GM12878 (cell line): Measurements from ENCODE around the gene OSBPL7. TPM values are rescaled to one million over a fixed set of nuclear protein-coding genes. Genes with fewer than 3 reads are reported as not detected.

ENCODE experiments used
- ATAC-seq: fragments of 200-7000 bp; cut with Tn5 transposase; 3 replicates; pipeline ENCODE4 v1.9.1; 2020; ENCODE audit warnings: mild to moderate bottlenecking, moderate library complexity
- BruUV-seq: library from RNA; stranded (reverse); fragments of 400-500 nt; replicated peaks from 2 replicates; lab custom pipeline; 2021; lab: Mats Ljungman, UMichigan
- CTCF ChIA-PET: fragments of 300-600 bp; sonication (Branson Sonifier 250); formaldehyde crosslinking; extraction: SDS; loops from one replicate; lab custom pipeline; 2021; ENCODE audit warnings: inconsistent platforms; lab: Yijun Ruan, JAX
- POLR2A ChIA-PET: fragments of 350-600 bp; formaldehyde crosslinking; extraction: SDS; loops from one replicate; lab custom pipeline; 2021; ENCODE audit warnings: inconsistent platforms; lab: Charles Lee
- RAD21 ChIA-PET: fragments of 300-600 bp; sonication (Branson Sonifier 250); formaldehyde crosslinking; loops from one replicate; lab custom pipeline; 2023; ENCODE audit warnings: antibody characterized with exemption; ENCODE audit not compliant: unreplicated experiment; lab: Charles Lee
- SMC1A ChIA-PET: fragments of 300-600 bp; sonication (Branson Sonifier 250); formaldehyde crosslinking; loops from one replicate; lab custom pipeline; 2023; ENCODE audit not compliant: unreplicated experiment, uncharacterized antibody; lab: Charles Lee
- DNase-seq: peaks from one replicate; pipeline ENCODE4 v3.0.0-alpha.2; 2011; ENCODE audit warnings: low read depth, low spot score
- FAIRE-seq: peaks from 3 replicates; lab custom pipeline; 2011; peaks lifted over from hg19 to GRCh38; lab: Jason Lieb, UNC
- H2AFZ ChIP-seq: 2 replicates; pipeline ENCODE4 v1.6.0; 2011; ENCODE audit warnings: low read depth, low read length, control low read depth; ENCODE audit not compliant: control insufficient read depth
- H3K27ac ChIP-seq: 2 replicates; pipeline ENCODE4 v1.5.1; 2011; ENCODE audit warnings: control low read depth; ENCODE audit not compliant: control insufficient read depth, insufficient read depth
- H3K27me3 ChIP-seq, 2 experiments: replicated peaks in 1 of 2; 2 replicates each; pipeline versions ENCODE4 v1.6.0 to v1.6.1; 2011; ENCODE audit warnings: low read length in 1 of 2; ENCODE audit not compliant: control insufficient read depth in 2 of 2, insufficient read depth in 2 of 2
- H3K36me3 ChIP-seq, 2 experiments: 2 replicates each; pipeline ENCODE4 v1.5.1; 2011; ENCODE audit warnings: low read length in 1 of 2; ENCODE audit not compliant: control insufficient read depth in 2 of 2, insufficient read depth in 2 of 2
- H3K4me1 ChIP-seq: 2 replicates; pipeline ENCODE4 v1.6.1; 2011; ENCODE audit warnings: mild to moderate bottlenecking, low read length, moderate library complexity, mixed read lengths; ENCODE audit not compliant: control insufficient read depth, insufficient read depth
- H3K4me2 ChIP-seq: 2 replicates; pipeline ENCODE4 v1.6.0; 2011; ENCODE audit warnings: control low read depth; ENCODE audit not compliant: control insufficient read depth, insufficient read depth
- H3K4me3 ChIP-seq: fragments of 200-600 bp; sonication (generic); 2 replicates; pipeline ENCODE4 v1.5.1; 2016
- H3K79me2 ChIP-seq: 2 replicates; pipeline ENCODE4 v1.6.0; 2011; ENCODE audit warnings: low read length; ENCODE audit not compliant: control insufficient read depth, insufficient read depth
- H3K9ac ChIP-seq: 2 replicates; pipeline ENCODE4 v1.8.0; 2011; ENCODE audit warnings: low read length, control low read depth, mixed read lengths; ENCODE audit not compliant: control insufficient read depth, insufficient read depth
- H3K9me3 ChIP-seq: replicated peaks from 3 replicates; pipeline ENCODE4 v1.5.1; 2011; ENCODE audit warnings: mild to moderate bottlenecking, low read length; ENCODE audit not compliant: control insufficient read depth, insufficient read depth
- H4K20me1 ChIP-seq: 2 replicates; pipeline ENCODE4 v1.6.0; 2011; ENCODE audit not compliant: control insufficient read depth, insufficient read depth
- CBX3 ChIP-seq: fragments of 200-600 bp; sonication (generic); IDR thresholded peaks from 2 replicates; pipeline ENCODE4 v1.6.1; 2016; ENCODE audit warnings: low read depth, borderline replicate concordance
- DPF2 ChIP-seq: fragments of 450-650 bp; IDR thresholded peaks from 2 replicates; pipeline ENCODE4 v1.6.1; 2017; ENCODE audit warnings: mild to moderate bottlenecking
- EGR1 ChIP-seq, 2 experiments: IDR thresholded peaks; 1 replicate in 1 of 2; 2 replicates in 1 of 2; pipeline ENCODE4 v1.6.1; 2011 to 2012; ENCODE audit warnings: low read depth in 2 of 2, low read length in 2 of 2, borderline replicate concordance in 1 of 2, mild to moderate bottlenecking in 1 of 2, moderate library complexity in 1 of 2
- HDGF ChIP-seq: fragments of 450-650 bp; IDR thresholded peaks from 2 replicates; pipeline ENCODE4 v1.6.1; 2016; ENCODE audit warnings: antibody characterized with exemption
- LARP7 ChIP-seq: fragments of 450-650 bp; IDR thresholded peaks from 2 replicates; pipeline ENCODE4 v1.6.1; 2017; ENCODE audit warnings: mild to moderate bottlenecking
- MTA2 ChIP-seq: fragments of 450-650 bp; IDR thresholded peaks from 2 replicates; pipeline ENCODE4 v1.6.1; 2016; ENCODE audit warnings: low read depth, mild to moderate bottlenecking, moderate library complexity
- NFYB ChIP-seq: IDR thresholded peaks from 2 replicates; pipeline ENCODE4 v1.6.1; 2011; ENCODE audit warnings: low read depth, mild to moderate bottlenecking, low read length, improper control_type of control experiment, moderate library complexity; ENCODE audit not compliant: insufficient read depth
- PAX5 ChIP-seq: IDR thresholded peaks from 2 replicates; pipeline ENCODE4 v1.6.1; 2011; ENCODE audit warnings: low read depth, low read length, borderline replicate concordance
- RB1 ChIP-seq: fragments of 450-650 bp; formaldehyde crosslinking; IDR thresholded peaks from 2 replicates; pipeline ENCODE4 v1.6.1; 2017; ENCODE audit warnings: mild to moderate bottlenecking, borderline replicate concordance
- WRNIP1 ChIP-seq: IDR thresholded peaks from 2 replicates; pipeline ENCODE4 v1.6.1; 2011; ENCODE audit warnings: low read depth, low read length, improper control_type of control experiment, borderline replicate concordance
- WGBS: methylation state at CpG from one replicate; pipeline ENCODE4 v1.1.6; 2016; ENCODE audit warnings: low lambda C conversion rate; ENCODE audit not compliant: insufficient replicate concordance, insufficient coverage; ENCODE audit errors: missing lambda C conversion rate; 5-methylcytosine and 5-hydroxymethylcytosine counted together
- in situ Hi-C: fragments of 300-500 bp; cut with MboI; formaldehyde crosslinking; loops from 9 replicates; pipeline ENCODE4 v1.14.3; 2018; ENCODE audit warnings: mixed read lengths
- intact Hi-C: fragments of 100-400 bp; cut with micrococcal nuclease; formaldehyde crosslinking; loops from one replicate; pipeline ENCODE4 v1.14.2; 2022; ENCODE audit not compliant: unreplicated experiment
- polyA plus RNA-seq, 11 experiments: library from polyadenylated mRNA; depleted of rRNA in 4 of 11; unstranded in 6 of 11; stranded (reverse) in 5 of 11; fragments of >200 nt; fragmentation: Nextera tagmentation in 4 of 11; fragmentation: Illumina TruSeq in 1 of 11; extraction: Ambion mirVana in 4 of 11; extraction: Trizol in 1 of 11; gene quantifications; 1 replicate in 1 of 11; 2 replicates in 10 of 11; pipeline versions ENCODE4 v1.2.1 to v1.2.3, GENCODE V29; 2011 to 2016; ENCODE audit warnings: inconsistent platforms in 2 of 11, missing spikeins in 2 of 11, low read depth in 1 of 11
- total RNA-seq, 4 experiments: library from RNA; depleted of rRNA in 3 of 4; stranded (reverse); fragments of >200 nt in 3 of 4; fragmentation: Illumina TruSeq in 1 of 4; extraction: Trizol in 1 of 4; gene quantifications; 2 replicates each; pipeline versions ENCODE4 v1.2.1 to v1.2.3, GENCODE V29; 2013 to 2021
- TF ChIP-seq, protein P1 (sequence below): fragments of 450-650 bp; formaldehyde crosslinking; IDR thresholded peaks from 2 replicates; pipeline ENCODE4 v1.4.0; 2020; ENCODE audit warnings: mild to moderate bottlenecking, moderate library complexity
- TF ChIP-seq, protein P2 (sequence below): IDR thresholded peaks from 2 replicates; pipeline ENCODE4 v1.6.1; 2011; ENCODE audit warnings: borderline replicate concordance, low read depth, mild to moderate bottlenecking, moderate library complexity, mixed read lengths, low read length; ENCODE audit not compliant: insufficient read depth; ENCODE audit errors: extremely low read length
- TF ChIP-seq, protein P3 (sequence below): IDR thresholded peaks from 2 replicates; pipeline ENCODE4 v1.6.1; 2012; ENCODE audit warnings: mild to moderate bottlenecking, low read depth, low read length

OSBPL7 gene
- total and polyA plus RNA-seq, 10 of the 15 experiments (the other 5 are each of a cell fraction or from before 2014, with no cell fraction given): 0.50 to 16.1 (median 6.7) TPM

DNA sequence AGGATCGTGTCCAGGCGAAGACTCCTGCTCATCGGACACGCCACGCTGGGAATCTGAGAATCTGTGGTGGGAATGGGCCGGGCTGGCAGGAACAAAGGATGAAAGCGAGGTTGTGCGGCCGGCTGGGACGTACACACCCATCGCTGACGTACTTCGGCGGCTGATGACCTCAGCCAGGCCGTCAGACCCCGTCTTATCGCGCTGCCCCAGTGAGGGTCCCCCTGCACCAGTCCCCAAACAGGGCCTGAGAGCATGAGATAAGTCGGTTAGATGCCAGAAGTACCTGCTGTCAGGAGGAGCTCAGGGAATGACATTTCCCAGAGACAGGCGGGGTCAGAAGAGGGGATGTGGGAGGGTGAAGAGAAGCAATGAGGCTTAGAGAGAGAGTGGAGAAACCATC is 45.3 kb upstream of the OSBPL7 start (continued):
- TF ChIP-seq, protein P1, sequence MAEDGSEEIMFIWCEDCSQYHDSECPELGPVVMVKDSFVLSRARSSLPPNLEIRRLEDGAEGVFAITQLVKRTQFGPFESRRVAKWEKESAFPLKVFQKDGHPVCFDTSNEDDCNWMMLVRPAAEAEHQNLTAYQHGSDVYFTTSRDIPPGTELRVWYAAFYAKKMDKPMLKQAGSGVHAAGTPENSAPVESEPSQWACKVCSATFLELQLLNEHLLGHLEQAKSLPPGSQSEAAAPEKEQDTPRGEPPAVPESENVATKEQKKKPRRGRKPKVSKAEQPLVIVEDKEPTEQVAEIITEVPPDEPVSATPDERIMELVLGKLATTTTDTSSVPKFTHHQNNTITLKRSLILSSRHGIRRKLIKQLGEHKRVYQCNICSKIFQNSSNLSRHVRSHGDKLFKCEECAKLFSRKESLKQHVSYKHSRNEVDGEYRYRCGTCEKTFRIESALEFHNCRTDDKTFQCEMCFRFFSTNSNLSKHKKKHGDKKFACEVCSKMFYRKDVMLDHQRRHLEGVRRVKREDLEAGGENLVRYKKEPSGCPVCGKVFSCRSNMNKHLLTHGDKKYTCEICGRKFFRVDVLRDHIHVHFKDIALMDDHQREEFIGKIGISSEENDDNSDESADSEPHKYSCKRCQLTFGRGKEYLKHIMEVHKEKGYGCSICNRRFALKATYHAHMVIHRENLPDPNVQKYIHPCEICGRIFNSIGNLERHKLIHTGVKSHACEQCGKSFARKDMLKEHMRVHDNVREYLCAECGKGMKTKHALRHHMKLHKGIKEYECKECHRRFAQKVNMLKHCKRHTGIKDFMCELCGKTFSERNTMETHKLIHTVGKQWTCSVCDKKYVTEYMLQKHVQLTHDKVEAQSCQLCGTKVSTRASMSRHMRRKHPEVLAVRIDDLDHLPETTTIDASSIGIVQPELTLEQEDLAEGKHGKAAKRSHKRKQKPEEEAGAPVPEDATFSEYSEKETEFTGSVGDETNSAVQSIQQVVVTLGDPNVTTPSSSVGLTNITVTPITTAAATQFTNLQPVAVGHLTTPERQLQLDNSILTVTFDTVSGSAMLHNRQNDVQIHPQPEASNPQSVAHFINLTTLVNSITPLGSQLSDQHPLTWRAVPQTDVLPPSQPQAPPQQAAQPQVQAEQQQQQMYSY (CRISPR knock-in tag): no peak

DNA sequence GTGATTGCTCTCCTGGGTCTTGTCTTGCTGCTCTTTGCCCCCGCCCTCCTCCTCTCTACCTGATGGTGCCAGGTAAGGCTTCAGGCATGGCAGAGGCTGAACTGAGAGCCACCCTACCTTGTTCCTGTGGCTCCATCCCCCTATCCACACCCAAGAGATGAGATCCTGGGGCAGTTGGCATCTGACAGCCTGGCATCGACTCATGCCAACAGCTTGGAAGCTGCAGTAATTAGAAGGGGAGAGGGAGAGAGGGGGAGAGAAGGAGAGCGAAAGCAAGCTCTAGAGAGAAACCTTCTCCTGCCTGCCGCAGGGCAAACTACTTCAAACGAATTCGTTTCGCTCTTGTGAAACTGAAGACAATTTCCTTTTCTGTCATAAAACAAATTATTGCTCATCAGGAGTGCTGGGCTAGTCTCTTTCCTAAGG is 43.2 kb upstream of the OSBPL7 start:
- no peaks in the 10 kb centered on the region for H4K20me1 ChIP-seq
- in situ Hi-C loops: no loop called here
- no peak for FAIRE-seq
- no peak for TF ChIP-seq MTA2
- no peak for TF ChIP-seq RB1
- no peak for TF ChIP-seq DPF2
- TF ChIP-seq HDGF: no peak
- no peak for TF ChIP-seq PAX5
- TF ChIP-seq, protein P2, sequence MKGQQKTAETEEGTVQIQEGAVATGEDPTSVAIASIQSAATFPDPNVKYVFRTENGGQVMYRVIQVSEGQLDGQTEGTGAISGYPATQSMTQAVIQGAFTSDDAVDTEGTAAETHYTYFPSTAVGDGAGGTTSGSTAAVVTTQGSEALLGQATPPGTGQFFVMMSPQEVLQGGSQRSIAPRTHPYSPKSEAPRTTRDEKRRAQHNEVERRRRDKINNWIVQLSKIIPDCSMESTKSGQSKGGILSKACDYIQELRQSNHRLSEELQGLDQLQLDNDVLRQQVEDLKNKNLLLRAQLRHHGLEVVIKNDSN: no peak
- no peak for TF ChIP-seq EGR1 (IDR thresholded peaks at IDR 0.05; ENCODE audit: borderline replicate concordance in 1 of 2, low read depth in 2 of 2, low read length in 2 of 2)
- no peak for TF ChIP-seq NFYB
- TF ChIP-seq WRNIP1: no peak
- TF ChIP-seq LARP7: no peak
- TF ChIP-seq CBX3: no peak
- TF ChIP-seq, protein P3, sequence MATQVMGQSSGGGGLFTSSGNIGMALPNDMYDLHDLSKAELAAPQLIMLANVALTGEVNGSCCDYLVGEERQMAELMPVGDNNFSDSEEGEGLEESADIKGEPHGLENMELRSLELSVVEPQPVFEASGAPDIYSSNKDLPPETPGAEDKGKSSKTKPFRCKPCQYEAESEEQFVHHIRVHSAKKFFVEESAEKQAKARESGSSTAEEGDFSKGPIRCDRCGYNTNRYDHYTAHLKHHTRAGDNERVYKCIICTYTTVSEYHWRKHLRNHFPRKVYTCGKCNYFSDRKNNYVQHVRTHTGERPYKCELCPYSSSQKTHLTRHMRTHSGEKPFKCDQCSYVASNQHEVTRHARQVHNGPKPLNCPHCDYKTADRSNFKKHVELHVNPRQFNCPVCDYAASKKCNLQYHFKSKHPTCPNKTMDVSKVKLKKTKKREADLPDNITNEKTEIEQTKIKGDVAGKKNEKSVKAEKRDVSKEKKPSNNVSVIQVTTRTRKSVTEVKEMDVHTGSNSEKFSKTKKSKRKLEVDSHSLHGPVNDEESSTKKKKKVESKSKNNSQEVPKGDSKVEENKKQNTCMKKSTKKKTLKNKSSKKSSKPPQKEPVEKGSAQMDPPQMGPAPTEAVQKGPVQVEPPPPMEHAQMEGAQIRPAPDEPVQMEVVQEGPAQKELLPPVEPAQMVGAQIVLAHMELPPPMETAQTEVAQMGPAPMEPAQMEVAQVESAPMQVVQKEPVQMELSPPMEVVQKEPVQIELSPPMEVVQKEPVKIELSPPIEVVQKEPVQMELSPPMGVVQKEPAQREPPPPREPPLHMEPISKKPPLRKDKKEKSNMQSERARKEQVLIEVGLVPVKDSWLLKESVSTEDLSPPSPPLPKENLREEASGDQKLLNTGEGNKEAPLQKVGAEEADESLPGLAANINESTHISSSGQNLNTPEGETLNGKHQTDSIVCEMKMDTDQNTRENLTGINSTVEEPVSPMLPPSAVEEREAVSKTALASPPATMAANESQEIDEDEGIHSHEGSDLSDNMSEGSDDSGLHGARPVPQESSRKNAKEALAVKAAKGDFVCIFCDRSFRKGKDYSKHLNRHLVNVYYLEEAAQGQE: no peak

More for the DNA sequence above, 43.2 kb upstream of the OSBPL7 start:
- ChIA-PET SMC1A (interaction anchor here (1.5 kb wide), 1 partner anchor 22 kb away, joined by 4 read pairs; no protein-coding TSS in a partner anchor), POLR2A (no interaction called here), RAD21 (no interaction called here), CTCF (interaction anchor here (2.0 kb wide), 1 partner anchor 27 kb away, joined by 5 read pairs; no protein-coding TSS in a partner anchor)
- intact Hi-C loops: no loop called here
- Histone ChIP-seq H3K9ac (no peak overlapping the region), H3K79me2 (no peaks in the 10 kb centered on the region), H3K27me3 (no peaks in the 10 kb centered on the region; a peak in 2 of 4 replicates), H3K9me3 (no peaks in the 10 kb centered on the region), H3K27ac (no peak overlapping the region), H3K36me3 (no peaks in the 10 kb centered on the region), H3K4me2 (no peak overlapping the region), H2AFZ (no peak overlapping the region), H3K4me3 (no peak overlapping the region), H3K4me1 (no peaks in the 10 kb centered on the region)
- no peak for ATAC-seq
- 4% methylated on average over 7 of the region's 7 CpGs for WGBS
- DNase-seq: no peak
- BruUV-seq: no TSS peak
